Daoy (cell line): ENCODE measurements around the gene NFKBIE. TPM values are rescaled to one million over a fixed set of nuclear protein-coding genes. Genes with fewer than 3 reads are reported as not detected.
"Not testable (repeated sequence)": the region's sequence is repeated elsewhere in the genome, so short reads cannot be mapped to it uniquely, and the experiment has no call there.

ENCODE experiments used
- DNase-seq: peaks from one replicate; pipeline ENCODE4 v3.0.0-alpha.2; 2015; ENCODE audit warnings: low read depth
- total RNA-seq: library from RNA; depleted of rRNA; stranded (reverse); fragments of >200 nt; shearing (Covaris generic); gene quantifications from 2 replicates; pipeline ENCODE4 v1.2.3, GENCODE V29; 2014; rRNA removed

Gene NFKBIE
- total RNA-seq, result 42.3 and 56.3 TPM in 2 replicates

GRCh38 chr6:44265007-44265721, at the start of gene NFKBIE:
Gene NFKBIE (minus strand): TSS chr6:44265551. CDS start chr6:44265346, 205 bp downstream.
- DNase-seq, result peak; percentile 97

GRCh38 chr6:44314657-44315056, 49.3 kb upstream of the NFKBIE start:
- DNase-seq, result not testable (repeated sequence)

DNA sequence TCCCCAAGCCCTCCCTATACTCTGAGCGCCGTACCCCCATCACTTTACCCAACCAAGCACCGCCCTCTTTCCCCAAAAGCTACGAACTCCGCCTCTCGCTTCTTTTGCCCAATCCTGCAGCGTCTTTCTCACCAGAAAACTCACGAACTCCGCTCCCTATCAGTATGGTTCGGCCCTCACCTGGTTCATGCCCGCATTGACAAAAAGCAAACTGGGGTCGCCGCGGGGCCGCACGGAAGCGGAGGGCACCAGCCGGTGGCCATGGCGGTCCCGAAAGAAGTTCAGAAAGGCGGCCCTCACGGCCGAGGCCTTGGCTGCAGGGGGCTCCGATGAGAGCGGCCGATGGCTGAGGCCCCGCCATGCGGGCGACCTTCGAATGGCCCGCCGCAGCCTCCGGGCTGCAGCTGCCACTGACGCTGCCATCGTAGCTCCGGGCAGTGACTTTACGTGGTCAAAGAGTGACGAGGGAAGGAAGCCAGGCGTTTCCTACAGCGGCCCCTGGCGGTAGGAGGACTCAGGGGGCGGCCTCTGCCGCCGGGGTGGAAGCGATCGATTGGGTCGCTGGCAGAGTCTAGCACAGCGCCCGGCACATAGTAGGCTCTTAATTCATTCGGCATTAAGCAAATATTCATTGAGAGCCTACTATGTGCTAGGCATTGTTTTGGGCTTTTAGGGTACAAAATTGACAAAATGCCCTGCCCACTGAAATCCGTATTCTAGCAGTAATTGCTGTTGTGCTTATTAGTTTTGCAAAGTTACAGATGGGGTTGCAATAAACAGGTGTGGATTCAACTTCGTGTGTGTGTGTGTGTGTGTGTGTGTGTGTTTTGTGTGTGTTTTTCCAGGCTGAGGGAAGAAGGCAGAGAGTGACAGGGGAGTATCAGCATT, 47.8 kb upstream of the NFKBIE start, which contains the start of gene AARS2:
Gene AARS2, minus strand, starts transcription at position 447 of the 888 bp plus-strand sequence. Its CDS starts 24 bp downstream, at position 423.
- DNase-seq, result peak; percentile 90

DNA sequence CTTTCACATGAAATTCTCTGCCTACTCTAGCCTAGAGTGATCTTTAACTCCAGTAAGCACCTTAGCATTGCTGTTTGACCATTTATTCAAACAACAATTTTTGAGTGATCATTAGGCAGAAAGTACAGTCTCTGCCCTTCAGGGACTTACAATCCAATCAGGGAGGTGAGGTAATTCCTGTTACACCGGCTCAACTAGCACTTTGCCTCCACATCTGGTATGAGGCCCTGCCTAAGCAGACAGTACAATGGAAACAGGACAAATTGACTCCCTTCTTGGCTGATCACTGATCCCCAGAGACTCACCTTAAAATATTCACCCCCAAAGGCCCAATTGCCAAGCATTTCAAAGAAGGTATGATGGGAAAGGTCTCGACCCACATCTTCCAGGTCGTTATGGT, 46.4 kb upstream of the NFKBIE start:
- DNase-seq, result no peak

- no peak for DNase-seq
Measured at GRCh38 chr6:44311304-44311703, 46.0 kb upstream of the NFKBIE start.

DNA sequence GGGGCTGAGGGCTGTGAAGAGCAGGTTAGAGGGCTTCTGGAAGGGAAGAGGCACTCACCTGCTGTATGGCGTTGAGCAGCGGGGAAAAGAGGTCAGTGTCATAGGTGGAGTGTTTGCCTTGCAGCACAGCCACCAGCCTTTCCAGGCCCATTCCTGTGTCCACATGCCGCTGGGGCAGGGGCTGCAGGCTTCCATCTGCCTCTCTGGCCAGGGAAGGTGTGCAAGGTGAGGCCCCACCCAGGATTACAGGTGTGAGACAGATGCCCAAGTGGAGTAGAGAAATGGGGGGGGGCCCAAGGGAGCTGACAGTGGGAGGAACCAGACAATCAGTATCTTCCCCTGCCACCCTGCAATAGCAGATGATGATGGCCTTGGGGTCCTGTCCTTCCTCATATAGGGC, 44.9 kb upstream of the NFKBIE start:
- no peak for DNase-seq

- DNase-seq, result no peak
Measured at GRCh38 chr6:44309631-44310030, 44.3 kb upstream of the NFKBIE start.

DNA sequence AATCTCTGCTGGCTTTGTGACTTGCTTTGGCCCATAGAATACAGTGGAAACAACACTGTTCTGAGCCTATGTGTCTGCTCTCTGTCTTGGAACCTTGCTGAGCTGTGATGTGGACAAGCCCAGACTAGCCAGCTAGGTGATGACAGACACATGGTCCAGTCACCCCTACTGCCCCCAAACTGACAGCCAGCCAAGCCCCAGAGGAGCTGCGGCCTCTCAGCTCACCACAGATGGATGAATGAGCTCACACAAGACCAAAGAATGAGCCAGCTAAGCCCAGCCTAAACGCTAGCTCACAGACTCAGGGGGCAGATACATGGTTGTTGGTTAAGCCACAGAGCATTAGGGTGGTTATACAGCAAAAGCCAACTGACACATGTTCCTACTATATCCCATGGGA, 43.7 kb upstream of the NFKBIE start:
- no peak for DNase-seq

DNA sequence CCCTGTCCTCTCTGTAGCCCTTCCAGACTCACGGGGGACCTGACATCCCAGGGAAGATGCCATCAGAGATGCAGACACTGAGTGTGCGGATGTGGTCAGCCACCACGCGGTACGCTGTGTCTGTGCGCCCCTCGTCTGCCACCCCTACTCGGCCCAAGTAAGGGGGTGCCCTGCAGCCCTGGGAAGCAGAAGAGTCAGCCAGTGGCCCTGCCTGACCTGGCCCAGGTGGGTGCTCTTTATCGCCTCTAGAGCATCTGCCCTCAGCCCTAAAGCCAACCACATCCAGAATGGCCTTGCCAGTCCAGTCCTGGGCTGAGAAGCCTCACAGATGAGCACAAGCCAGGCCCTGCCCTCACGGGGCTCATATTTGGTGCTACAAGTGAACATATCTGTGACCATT, 41.9 kb upstream of the NFKBIE start:
- DNase-seq, result no peak

- no peak for DNase-seq
Measured at GRCh38 chr6:44306710-44307109, 41.4 kb upstream of the NFKBIE start.

DNA sequence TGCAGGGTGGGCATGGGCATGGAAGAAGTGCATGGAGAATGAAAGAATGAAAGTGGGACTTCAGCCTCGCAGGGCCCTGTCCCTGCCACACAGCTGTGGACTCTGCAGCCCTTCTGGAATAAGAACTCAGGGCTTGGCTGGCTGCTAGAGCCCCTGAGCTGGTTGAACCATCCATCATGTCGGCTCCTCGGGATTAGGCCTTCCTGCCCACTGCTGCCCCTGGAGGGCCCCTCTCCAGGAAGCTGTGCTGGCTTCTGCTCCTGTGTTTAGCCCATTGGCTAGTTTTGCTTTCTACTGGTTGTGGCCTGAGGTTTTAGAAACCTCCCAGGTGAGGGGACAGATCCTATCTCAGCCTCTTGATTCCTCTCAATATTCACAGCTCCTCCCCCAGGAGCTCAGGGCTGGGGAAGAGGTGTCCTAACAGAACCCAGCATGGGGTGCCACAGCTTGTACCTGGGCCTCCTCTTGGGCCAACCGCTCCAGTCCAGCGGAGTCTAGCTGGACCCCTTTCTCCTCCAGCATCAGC, 39.9 kb upstream of the NFKBIE start:
- no peak for DNase-seq

DNA sequence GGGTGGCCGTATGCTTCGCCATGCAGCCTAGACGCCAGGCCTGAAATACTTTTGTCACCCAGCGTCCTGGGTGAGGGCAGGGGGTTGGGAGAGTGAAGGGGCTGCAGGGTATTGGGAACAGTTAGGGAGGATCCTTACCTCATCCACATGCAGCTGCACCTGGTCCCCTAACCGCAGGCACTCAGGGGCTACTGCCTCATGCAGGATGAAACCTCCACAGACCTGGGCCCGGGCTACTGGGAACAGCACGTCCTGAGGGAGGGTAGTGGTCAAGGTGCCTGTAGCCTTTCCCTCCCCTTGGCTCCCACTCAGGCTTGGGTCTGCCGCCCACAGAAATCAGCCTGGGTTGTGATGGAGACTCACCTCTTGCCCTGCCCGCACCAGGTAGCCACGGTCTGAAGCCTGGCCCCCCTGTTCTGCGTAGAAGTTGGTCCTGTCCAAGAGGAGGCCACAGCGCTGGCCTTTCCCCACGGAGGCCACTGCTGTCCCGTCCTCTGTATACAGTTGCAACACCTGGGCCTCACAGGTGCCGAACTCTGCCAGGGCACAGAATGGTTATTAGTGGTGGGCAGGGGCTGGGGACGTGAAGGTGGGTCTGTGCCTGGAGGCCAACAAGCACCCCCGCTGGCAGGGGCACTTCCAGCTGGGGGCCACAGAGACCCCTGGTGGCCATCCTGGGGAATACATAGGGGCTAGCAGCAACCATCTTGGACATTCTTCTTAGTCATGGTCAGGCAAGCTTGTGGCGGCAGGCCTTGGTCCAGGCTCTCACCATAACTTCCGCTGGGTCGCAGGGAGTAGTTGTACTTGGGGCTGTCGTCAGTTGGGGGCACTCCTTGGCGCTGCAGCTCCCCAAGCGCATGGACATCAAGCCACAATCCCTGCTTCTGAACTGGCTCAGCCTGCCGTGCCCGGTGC, 39.2 kb upstream of the NFKBIE start:
- peak; percentile 63 for DNase-seq

- no peak for DNase-seq
Measured at GRCh38 chr6:44303842-44304241, 38.5 kb upstream of the NFKBIE start.

GRCh38 chr6:44302856-44303255, 37.5 kb upstream of the NFKBIE start:
- DNase-seq, result no peak

- DNase-seq, result no peak
Measured at GRCh38 chr6:44301782-44302564, 36.6 kb upstream of the NFKBIE start.

DNA sequence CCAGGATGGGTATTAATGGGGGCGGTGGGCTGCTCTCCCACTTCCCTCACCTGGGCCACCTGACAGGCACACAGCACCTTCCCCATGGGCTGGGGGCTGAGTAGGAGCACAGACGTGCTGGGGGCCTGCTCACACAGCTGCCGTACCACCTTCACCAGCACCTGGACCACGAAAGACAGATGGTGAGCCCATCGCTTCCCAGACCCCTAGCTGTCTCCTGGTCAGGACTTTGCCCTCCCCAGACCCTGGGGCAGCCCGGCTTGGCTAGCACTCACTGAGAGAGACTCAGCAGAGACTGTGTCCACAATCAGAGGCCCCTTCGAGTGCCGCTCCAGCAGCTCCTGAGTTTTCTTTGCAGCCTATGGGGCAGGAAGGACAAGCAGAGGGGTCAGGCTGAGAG, 35.8 kb upstream of the NFKBIE start:
- no peak for DNase-seq

DNA sequence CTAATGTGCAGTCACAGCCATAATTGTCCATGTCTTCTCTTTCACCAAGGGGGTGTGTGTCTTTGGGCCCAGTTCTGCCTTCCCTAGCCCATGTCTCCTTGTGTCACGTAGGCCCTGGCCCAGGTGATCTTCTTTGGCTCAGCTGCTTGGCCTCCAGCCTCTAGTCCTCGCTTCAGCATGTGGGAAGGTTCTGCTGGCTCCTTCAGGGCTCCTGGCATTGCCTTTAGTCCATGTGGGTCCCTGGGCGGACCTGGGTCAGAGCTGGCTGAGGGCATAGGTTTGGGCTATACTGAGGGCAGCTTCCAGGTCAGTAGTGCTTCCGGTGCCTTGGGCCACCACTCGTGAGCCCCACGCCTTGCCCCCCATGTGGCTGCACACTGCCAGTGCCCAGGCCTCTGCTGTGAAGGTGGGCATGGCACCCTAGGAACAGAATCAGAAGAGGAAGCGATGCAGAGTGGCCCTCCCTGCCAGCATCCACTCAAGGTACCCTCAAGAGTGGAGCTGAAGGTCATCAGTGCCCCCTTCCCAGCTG, 35.0 kb upstream of the NFKBIE start:
- DNase-seq, result no peak

DNA sequence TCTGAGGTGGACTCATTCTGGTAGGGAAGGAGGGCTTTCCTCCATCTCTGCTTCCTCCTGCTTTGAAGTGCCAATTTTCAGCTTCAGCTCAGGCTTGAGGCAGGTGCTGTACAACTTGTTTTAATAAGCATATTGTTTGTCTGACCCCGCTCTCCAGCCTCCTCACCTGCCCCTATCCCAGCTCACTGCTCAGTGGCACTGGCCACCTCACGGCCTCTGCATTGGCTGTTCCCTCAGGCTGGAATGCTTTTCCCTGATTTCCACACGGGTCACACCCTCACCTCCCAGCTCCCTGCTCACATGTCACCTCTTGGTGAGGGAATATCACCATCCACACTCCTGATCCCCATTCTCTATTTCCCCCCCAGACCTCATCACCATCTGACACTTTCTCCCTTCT, 33.5 kb upstream of the NFKBIE start:
- no peak for DNase-seq

GRCh38 chr6:44298055-44298803, 32.9 kb upstream of the NFKBIE start:
- DNase-seq, result no peak
